HG02623 (cell line): ENCODE measurements around the gene DENND2C.

Source experiments
- ATAC-seq: cut with Tn5 transposase; IDR thresholded peaks from one replicate; pipeline ENCODE4 v1.9.1; 2021; ENCODE audit warnings: moderate library complexity; ENCODE audit not compliant: unreplicated experiment

DENND2C gene

DNA sequence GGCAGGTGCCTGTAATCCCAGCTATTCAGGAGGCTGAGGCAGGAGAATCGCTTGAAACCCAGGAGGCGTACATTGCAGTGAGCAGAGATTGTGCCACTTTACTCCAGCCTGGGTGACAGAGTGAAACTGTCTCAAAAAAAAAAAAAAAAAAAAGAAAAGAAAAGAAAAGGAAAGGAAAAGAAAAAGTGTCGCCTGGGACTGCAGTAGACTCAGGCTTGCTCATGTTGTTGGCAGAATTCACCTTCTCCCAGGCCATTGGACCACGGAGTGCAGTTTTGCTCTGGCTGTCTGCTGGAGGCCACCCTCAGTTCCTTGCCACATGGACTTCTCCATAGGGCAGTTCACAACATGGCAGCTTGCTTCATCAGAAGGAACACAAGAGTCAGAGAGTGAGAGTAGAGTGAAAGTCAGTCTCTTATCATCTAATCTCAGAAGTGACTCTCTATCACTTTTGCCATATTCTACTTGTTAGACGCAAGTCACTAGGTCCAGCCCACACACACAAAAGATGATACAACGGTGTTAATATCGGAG, 117.7 kb downstream of the DENND2C start:
- ATAC-seq = no peak

- ATAC-seq = no peak
Measured at GRCh38 chr1:114551400-114551799, 118.4 kb downstream of the DENND2C start.

DNA sequence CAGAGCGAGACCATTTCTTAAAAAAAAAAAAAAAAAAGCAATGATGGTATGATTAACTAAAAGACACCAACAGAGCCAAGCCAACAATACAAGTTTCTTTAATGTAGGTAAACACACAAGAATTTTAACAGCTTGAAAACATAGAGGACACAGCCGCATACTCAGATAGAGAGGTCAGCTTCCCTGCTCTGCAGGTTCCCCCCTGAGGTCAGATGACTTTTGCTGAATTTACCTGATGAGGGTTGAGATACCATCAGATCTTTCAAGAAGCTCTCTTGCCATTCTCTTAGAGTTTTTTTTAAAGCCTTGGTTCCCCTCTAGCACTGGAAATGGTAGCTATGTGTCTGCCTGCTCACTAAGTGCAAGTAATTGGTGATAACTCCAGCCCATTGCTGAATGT, 119.5 kb downstream of the DENND2C start:
- no peak for ATAC-seq

- no peak for ATAC-seq
Measured at GRCh38 chr1:114549137-114549536, 120.7 kb downstream of the DENND2C start.

GRCh38 chr1:114547076-114547475, 122.8 kb downstream of the DENND2C start:
- no peak for ATAC-seq

GRCh38 chr1:114545796-114546195, 124.1 kb downstream of the DENND2C start:
- ATAC-seq = no peak

DNA sequence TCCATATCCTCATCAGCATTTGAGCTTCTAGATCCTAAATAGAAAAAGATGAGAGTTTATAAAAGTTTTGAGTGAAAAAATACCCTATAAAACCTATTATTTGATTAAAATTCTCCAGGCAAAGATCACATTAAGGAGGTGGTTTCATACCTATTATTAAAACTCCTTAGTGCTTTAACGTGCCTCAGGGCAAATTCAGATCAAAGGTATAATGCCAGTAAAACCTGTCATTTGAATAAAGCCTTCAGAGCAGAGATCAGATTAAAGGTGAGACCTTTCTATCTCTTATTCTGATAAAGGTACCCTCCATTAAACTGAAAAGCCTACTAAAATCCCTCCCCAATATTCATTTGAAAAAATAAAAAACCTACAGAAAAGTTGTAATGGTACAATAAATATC, 124.5 kb downstream of the DENND2C start:
- ATAC-seq = no peak

DNA sequence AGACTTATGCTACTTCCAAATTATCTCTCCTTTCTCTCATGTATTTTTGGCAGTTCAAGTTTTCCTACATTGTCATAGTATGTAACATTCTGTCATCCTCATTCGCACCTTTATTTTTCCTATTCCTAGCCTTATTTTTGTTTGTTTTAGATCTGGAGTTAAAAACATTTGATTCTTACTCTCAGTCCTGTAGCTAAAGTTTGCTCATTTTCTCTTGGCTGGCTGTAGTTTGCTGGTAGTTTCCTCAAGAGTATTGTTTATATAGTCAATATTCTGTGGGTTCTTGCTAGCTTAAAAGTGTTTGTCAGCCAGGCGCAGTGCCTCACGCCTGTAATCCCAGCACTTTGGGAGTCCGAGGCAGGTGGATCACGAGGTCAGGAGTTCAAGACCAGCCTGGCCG, 129.0 kb downstream of the DENND2C start:
- ATAC-seq = no peak

DNA sequence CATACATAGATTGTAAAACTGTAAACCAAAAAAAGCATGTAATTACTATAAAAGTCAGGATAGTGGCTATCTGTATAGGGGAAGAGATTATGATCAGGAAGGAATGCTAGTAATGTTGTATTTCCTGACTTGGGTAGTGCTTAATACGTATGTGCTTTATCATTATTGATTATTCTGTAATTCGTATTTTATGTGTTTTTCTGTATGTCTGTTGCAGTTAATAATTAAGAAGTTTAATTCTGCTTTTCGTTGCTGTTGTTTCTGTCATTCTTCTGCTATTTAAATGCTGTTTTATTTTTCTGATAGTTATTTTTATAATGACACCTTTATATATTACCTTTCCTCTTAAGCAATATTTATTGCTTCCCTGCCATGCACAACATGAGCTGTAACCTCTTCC, 129.6 kb downstream of the DENND2C start:
- no peak for ATAC-seq

DNA sequence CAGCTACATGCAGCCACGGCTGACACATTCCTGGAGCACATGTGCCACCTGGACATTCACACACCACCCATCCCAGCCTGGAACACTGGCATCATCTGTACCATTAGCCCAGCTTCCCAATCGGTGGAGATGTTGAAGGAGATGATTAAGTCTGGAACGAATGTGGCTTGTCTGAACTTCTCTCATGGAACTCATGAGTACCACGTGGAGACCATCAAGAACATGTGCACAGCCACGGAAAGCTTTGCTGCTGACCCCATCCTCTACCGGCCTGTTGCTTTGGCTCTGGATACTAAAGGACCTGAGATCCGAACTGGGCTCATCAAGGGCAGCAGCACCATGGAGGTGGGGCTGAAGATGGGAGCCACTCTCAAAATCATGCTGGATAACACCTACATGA, 133.8 kb downstream of the DENND2C start:
- no peak for ATAC-seq

- no peak for ATAC-seq
Measured at GRCh38 chr1:114535401-114535800, 134.4 kb downstream of the DENND2C start.
